ENCODE measurements around the gene FOXO1.

FOXO1 gene

GRCh38 chr13:40591091-40591490, 75.3 kb downstream of the FOXO1 start:
- no peak for DNase-seq
- intact Hi-C loops (cut with DNase I) = loop anchor here (10.0 kb wide), 1 partner anchor 74 kb away; the partner anchor contains the start of gene FOXO1

- no peak for DNase-seq
- intact Hi-C loops (cut with DNase I) = loop anchor here (10.0 kb wide), 1 partner anchor 75 kb away; the partner anchor contains the start of gene FOXO1
These were observed 76.2 kb downstream of the FOXO1 start for GRCh38 chr13:40590112-40590862.

DNA sequence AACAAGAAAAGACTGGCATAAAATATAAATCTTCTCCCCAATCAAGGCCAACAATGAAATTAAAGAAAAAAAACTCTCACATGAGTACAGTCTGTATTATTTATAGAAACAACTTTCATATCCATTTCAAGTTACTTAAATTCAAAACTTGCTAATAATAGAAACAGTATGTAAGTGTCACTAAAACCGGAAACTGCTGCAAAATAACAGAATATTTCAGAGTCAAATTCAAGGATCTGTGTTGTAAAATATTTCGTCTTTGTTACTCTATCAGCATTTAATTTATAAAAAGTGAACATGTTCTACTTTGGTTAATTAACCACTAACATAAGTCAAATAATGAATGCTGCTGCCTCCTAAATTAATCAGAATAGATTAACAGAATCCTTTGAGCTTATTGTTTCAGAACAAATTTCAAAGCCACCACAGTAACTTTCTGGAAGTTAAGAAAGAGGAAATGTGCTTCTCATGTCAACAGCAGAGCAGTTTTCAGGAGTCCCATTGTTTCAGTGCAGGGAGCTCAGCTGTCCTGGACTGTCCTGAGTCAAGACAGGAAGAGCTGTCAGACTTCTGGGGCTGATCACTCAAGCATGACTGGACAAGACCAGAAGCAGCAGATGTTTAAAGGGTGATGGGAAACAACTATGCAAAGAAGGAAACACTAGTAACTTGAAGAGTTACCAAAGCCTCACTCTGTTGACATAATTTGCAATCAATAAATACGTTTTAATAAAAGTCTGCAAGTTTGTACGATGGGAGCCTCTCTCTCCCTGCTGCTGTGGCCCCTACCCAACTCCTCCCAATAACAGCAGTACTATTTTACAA, 76.9 kb downstream of the FOXO1 start:
- intact Hi-C loops (cut with DNase I) = loop anchor here (10.0 kb wide), 1 partner anchor 75 kb away; the partner anchor contains the start of gene FOXO1
- peak in 25 of 42 donors; percentile 18 to 72 (median 44) for DNase-seq

GRCh38 chr13:40588101-40588500, 78.3 kb downstream of the FOXO1 start:
- intact Hi-C loops (cut with DNase I) = no loop called here
- no peak for DNase-seq

DNA sequence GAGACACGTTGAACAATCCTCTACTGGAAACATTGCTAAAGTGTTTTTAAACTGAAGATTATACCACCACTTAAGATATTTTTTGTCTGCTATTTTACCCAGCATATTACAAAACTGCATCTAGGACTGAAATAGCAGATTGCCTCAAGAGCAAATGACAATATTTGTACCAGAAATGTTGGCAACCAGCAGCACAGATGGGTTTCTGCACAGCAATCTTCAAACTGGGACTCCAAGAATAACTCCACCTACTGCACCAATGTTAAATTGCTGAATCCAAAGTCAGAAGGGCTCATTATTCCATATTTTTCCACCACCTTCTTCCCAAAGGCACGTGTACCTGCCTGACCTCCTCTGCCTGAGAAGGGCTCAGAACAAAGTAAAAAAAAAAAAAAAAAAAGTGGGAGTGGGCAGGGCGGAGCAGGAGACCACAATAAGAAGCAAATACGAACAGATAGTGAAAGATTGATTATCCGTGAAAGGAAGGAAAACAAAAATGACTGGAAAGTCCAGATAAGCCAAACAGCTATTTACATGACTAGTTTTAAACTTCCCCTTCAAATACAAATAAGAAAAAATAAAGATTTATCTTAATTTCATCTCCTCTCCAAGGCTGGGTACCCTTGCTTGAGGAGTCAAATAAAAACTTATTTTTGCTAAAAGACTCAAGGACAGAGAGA, 79.4 kb downstream of the FOXO1 start:
- intact Hi-C loops (cut with DNase I) = no loop called here

GRCh38 chr13:40585911-40586471, 80.5 kb downstream of the FOXO1 start:
- intact Hi-C loops (cut with DNase I) = no loop called here
- peak in 2 of 42 donors; percentile 30 to 46 for DNase-seq

More for the DNA sequence above, 79.4 kb downstream of the FOXO1 start:
- DNase-seq = peak in 11 of 42 donors; percentile 10 to 69 (median 45)

DNA sequence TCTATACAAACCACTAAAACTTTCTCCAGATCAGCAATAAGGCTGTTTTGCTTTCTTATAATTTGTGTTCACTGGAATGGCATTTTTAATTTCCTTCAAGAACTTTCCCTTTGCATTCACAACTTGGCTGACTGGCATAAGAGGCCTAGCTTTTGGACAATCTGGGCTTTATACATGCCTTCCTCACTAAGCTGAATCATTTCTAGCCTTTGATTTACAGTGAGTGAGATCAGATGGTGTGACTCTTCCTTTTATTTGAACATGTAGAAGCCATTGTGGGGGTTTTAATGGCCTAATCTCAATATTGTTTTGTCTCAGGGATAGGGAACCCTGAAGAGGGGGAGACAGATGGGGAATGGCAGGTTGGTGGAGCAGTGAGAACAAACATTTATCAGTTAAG, 82.7 kb downstream of the FOXO1 start:
- intact Hi-C loops (cut with DNase I) = no loop called here
- DNase-seq = no peak

- intact Hi-C loops (cut with DNase I) = no loop called here
- no peak for DNase-seq
These were observed 83.9 kb downstream of the FOXO1 start for GRCh38 chr13:40582531-40582930.

GRCh38 chr13:40581277-40581579, 85.2 kb downstream of the FOXO1 start:
- no peak for DNase-seq
- intact Hi-C loops (cut with DNase I) = no loop called here

DNA sequence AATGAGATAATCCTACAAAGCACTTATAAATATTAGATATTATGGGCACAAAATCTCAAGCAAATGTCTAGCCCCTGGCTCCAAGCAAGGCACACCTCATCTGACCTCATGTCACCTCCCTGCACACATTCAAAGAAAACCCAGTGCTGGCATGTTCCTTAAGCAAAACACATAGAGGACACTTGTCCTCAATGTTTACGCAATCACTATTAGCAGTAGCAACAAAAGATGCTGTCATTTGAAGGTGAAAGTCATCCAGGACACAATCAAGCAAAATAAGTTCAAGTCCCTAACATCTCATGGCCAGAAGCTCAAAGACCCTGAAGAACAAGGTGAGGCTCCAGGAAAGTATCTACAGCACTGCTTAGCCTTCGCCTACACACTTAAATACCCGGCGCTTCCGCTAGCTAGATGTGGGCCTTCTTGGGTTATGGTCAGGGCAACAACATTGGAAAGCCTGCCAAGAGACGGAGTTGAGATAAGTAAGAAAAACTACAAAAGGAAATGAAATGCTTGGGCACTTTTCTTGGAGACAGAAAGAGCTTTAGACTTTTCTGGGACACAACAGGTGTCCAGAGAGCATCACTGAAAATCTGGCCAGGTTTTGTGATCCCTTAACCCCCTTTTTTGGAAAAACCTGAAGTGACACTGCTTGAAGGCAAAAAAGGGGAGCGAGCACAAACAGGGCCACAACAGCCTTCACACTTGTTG, 85.7 kb downstream of the FOXO1 start:
- DNase-seq = no peak
- intact Hi-C loops (cut with DNase I) = no loop called here

- no peak for DNase-seq
- intact Hi-C loops (cut with DNase I) = no loop called here
These were observed 86.9 kb downstream of the FOXO1 start for GRCh38 chr13:40579535-40579934.

DNA sequence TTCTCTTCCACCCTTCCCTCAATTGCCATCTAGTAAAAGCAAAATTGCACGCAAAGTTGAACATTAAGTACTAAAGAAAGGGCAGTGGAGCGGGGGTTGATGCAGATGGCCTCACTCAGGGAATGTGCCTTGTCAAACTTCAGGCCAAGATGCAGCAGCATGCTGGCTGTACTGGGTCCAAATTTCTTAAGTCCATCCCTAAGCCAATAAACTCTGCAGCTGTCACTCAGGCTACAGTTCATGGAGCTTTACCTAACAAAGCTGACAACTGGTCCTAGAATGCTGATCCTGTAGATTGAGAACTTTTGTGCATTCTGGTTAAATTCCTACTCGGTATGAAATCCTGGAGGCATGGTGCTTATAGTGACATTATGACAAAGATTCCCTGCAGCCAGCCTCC, 88.4 kb downstream of the FOXO1 start:
- no peak for DNase-seq
- intact Hi-C loops (cut with DNase I) = no loop called here

DNA sequence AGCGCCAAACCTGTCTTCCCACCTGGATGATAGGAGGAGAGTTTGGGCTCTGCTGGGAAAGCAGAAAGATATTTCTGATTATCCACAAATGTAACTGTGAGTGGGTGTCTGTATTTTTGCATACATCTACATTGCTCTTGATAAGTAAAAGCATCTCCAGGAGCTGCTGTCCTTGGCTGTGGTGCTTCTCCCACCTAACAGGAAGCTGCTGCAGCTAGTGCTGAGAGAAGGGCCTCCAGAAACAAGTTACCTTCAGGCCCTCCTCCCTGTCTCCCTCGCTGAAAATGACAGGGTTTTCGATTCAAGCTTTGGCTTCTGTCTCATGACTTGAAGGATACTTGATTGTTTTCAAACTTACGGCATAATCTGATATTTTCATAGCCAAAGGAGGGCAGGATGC, 90.1 kb downstream of the FOXO1 start:
- DNase-seq = peak in 2 of 42 donors; percentile 28 to 33
- intact Hi-C loops (cut with DNase I) = no loop called here

DNA sequence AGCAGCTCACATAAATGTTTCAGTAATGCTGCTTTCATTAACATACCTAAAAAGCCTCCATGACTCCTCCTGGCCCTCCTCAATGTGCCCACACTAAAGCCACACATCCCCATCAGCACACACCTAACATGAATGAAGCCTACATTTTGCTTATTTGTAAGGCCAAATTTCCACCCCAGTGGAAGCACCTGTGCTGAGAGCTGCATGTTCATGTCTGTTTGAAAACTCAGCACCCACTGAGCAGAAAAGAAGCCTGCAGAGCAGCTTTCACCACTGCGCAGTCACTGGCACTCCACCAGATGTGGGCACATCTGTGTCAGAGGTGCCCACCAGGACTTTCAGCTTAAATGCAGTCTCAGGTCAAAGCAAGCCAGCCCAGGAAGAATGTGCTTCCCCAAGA, 93.5 kb downstream of the FOXO1 start:
- intact Hi-C loops (cut with DNase I) = no loop called here
- DNase-seq = no peak

- no peak for DNase-seq
- intact Hi-C loops (cut with DNase I) = no loop called here
These were observed 95.0 kb downstream of the FOXO1 start for GRCh38 chr13:40571338-40571963.

DNA sequence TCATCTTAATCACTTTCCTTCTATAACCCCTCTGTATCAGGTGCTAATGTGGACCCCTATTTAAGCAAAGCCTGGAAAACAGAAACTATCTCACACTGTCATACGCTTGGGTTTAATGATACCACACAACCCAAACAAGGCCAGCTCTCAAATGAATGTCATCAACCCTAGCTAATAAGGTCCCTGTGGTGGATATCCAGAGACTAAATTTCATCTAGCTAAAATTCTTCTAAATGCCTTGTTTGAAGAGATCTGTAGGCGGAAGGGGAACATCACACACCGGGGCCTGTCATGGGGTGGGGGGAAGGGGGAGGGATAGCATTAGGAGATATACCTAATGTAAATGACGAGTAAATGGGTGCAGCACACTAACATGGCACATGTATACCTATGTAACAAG, 95.5 kb downstream of the FOXO1 start:
- intact Hi-C loops (cut with DNase I) = no loop called here
- no peak for DNase-seq

DNA sequence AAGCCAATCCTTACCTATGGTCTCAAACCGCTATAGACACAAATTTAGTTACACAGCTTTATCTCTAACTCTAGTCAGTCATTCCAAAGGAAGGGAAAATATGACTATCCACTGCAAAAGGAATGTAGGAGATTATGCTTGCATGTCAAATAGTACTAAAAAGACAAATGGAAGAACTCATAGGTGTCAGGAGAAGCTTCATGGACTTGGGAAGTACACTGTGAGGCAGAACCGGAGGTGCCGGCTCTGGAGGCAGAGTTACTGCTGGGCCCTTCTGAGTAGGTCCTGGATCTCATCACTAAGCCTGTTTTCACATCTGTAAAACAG, 97.5 kb downstream of the FOXO1 start:
- no peak for DNase-seq
- intact Hi-C loops (cut with DNase I) = no loop called here

GRCh38 chr13:40568246-40569023, 98.0 kb downstream of the FOXO1 start:
- intact Hi-C loops (cut with DNase I) = no loop called here
- no peak for DNase-seq
